ENCODE results near the gene ZFAND2A.
A peak's percentile ranks its signal among the peaks of the same experiment; 100 is the strongest.

Gene ZFAND2A

GRCh38 chr7:1127001-1127400 is 33.0 kb downstream of the ZFAND2A start:
- H3K36me3 ChIP-seq, result peaks cover 14% of the 10 kb centered on the region
- no peak for DNase-seq
- H3K4me3 ChIP-seq (ENCODE audit: low read depth, low read length), result no peak overlapping the region
- TF ChIP-seq, protein P1, sequence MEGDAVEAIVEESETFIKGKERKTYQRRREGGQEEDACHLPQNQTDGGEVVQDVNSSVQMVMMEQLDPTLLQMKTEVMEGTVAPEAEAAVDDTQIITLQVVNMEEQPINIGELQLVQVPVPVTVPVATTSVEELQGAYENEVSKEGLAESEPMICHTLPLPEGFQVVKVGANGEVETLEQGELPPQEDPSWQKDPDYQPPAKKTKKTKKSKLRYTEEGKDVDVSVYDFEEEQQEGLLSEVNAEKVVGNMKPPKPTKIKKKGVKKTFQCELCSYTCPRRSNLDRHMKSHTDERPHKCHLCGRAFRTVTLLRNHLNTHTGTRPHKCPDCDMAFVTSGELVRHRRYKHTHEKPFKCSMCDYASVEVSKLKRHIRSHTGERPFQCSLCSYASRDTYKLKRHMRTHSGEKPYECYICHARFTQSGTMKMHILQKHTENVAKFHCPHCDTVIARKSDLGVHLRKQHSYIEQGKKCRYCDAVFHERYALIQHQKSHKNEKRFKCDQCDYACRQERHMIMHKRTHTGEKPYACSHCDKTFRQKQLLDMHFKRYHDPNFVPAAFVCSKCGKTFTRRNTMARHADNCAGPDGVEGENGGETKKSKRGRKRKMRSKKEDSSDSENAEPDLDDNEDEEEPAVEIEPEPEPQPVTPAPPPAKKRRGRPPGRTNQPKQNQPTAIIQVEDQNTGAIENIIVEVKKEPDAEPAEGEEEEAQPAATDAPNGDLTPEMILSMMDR (IDR thresholded peaks at IDR 0.05; ENCODE audit: low read depth, low read length), result no peak
- H3K9me3 ChIP-seq, result no peaks in the 10 kb centered on the region
- no peaks in the 10 kb centered on the region; the same call in 1 of the 2 replicates for H3K4me1 ChIP-seq
- H3K27me3 ChIP-seq, result no peaks in the 10 kb centered on the region

GRCh38 chr7:1125603-1125969 is 34.4 kb downstream of the ZFAND2A start:
- TF ChIP-seq, protein P1 (IDR thresholded peaks at IDR 0.05; ENCODE audit: low read depth, low read length), result no peak
- Histone ChIP-seq H3K9me3 (no peaks in the 10 kb centered on the region), H3K4me3 (ENCODE audit: low read depth, low read length) (no peak overlapping the region), H3K36me3 (peaks cover 14% of the 10 kb centered on the region), H3K27me3 (no peaks in the 10 kb centered on the region), H3K4me1 (no peaks in the 10 kb centered on the region; the same call in 1 of the 2 replicates)
- DNase-seq, result no peak

- Histone ChIP-seq H3K9me3 (no peaks in the 10 kb centered on the region), H3K4me1 (no peaks in the 10 kb centered on the region; the same call in 1 of the 2 replicates), H3K4me3 (ENCODE audit: low read depth, low read length) (no peak overlapping the region), H3K27me3 (no peaks in the 10 kb centered on the region), H3K36me3 (peaks cover 12% of the 10 kb centered on the region)
- TF ChIP-seq, protein P1 (IDR thresholded peaks at IDR 0.05; ENCODE audit: low read depth, low read length), result no peak
- DNase-seq, result no peak
Measured at GRCh38 chr7:1124816-1125602, 35.0 kb downstream of the ZFAND2A start.

- Histone ChIP-seq H3K4me1 (no peaks in the 10 kb centered on the region; the same call in 1 of the 2 replicates), H3K4me3 (ENCODE audit: low read depth, low read length) (no peak overlapping the region), H3K9me3 (no peaks in the 10 kb centered on the region), H3K36me3 (peaks cover 10% of the 10 kb centered on the region), H3K27me3 (no peaks in the 10 kb centered on the region)
- TF ChIP-seq, protein P1 (IDR thresholded peaks at IDR 0.05; ENCODE audit: low read depth, low read length), result no peak
- no peak for DNase-seq
Measured at GRCh38 chr7:1124164-1124563, 35.8 kb downstream of the ZFAND2A start.

DNA sequence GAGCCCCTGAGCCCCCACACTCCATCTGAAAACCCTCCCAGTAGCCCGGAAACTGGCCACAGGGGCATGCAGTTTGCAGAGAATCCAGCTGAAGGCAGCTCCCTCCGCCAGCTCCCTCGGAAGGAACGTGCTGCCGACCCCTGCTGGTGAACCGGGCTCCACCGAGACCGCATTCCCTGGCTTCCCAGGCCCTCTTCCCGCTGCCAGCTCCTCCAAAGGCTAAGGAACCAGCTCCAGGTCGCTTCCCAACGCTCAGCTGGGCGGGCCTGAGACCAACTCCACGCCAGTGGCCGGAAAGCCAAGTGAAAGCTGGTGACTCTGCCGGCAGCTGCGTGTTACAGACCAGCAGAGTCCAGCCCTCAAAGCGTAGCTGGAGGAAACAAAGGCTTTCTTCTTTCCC is 36.3 kb downstream of the ZFAND2A start:
- Histone ChIP-seq H3K36me3 (peaks cover 10% of the 10 kb centered on the region), H3K9me3 (no peaks in the 10 kb centered on the region), H3K4me1 (no peaks in the 10 kb centered on the region; the same call in 1 of the 2 replicates), H3K27me3 (no peaks in the 10 kb centered on the region), H3K4me3 (ENCODE audit: low read depth, low read length) (no peak overlapping the region)
- DNase-seq, result peak; percentile 85
- TF ChIP-seq, protein P1 (IDR thresholded peaks at IDR 0.05; ENCODE audit: low read depth, low read length), result peak; percentile 74

- DNase-seq, result no peak
- Histone ChIP-seq H3K9me3 (no peaks in the 10 kb centered on the region), H3K4me1 (no peaks in the 10 kb centered on the region; the same call in 1 of the 2 replicates), H3K4me3 (ENCODE audit: low read depth, low read length) (no peak overlapping the region), H3K36me3 (peaks cover 10% of the 10 kb centered on the region), H3K27me3 (no peaks in the 10 kb centered on the region)
- TF ChIP-seq, protein P1 (IDR thresholded peaks at IDR 0.05; ENCODE audit: low read depth, low read length), result no peak
Measured at GRCh38 chr7:1122832-1123501, 37.0 kb downstream of the ZFAND2A start.
